Left forelimb (tissue), 1 donor: ENCODE data around the gene P2RX7.
"Not testable (repeated sequence)": the region's sequence is repeated elsewhere in the genome, so short reads cannot be mapped to it uniquely, and the experiment has no call there.

Source experiments
- DNase-seq: peaks from one replicate; pipeline ENCODE4 v3.0.0-alpha.2; 2018; ENCODE audit warnings: low spot score

The P2RX7 gene

DNA sequence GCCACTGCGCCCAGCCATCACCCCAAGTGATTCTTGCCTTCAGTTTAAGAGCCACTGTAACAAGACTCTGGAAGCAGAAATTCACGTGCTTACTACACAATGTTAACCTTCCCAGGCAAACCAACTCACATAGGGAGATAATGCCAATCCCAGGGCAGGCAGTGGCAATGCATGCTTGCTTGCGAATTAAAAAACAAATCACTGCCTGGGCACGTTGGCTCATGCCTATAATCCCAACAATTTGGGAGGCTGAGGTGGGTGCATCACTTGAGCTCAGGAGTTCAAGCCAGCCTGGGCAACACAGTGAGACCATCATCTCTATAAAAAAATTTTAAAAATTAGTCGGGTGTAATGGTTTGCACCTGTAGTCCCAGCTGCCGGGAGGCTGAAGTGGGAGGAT lies 39.5 kb downstream of the P2RX7 start:
- DNase-seq: no peak

DNA sequence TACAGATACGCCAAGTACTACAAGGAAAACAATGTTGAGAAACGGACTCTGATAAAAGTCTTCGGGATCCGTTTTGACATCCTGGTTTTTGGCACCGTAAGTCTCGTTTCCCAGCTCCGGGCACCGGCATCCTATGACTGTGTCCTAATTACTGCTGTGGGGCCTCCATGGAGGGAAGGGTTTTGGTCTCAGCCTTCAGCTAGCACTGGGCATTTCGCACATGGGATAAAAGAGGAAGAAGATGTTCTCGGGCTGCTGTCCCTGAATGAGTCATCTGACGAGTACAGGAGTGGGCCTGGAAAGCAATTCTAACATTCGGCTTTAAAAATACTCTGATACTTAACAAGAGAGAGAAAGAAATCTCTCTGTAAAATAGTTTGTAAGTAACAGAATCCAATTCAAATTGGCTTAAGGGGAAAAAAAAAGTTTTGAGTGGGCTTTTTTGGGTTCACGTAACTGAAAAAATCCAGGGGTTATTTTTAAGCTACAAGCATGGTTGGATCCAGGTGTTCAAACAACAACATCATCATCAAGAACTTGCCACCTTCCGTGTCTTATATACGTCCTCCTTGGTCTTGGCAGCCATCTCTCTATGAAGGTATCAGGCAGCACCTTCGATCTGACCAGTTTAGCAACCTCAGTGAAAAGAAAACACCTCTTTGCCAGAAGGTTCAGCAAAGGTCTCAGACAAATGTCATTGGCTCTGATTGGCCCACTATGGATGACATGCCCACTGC lies 42.9 kb downstream of the P2RX7 start:
- DNase-seq: no peak

- no peak for DNase-seq
These were observed 44.3 kb downstream of the P2RX7 start for GRCh38 chr12:121176826-121177529.

GRCh38 chr12:121181181-121181580 lies 48.5 kb downstream of the P2RX7 start:
- no peak for DNase-seq

DNA sequence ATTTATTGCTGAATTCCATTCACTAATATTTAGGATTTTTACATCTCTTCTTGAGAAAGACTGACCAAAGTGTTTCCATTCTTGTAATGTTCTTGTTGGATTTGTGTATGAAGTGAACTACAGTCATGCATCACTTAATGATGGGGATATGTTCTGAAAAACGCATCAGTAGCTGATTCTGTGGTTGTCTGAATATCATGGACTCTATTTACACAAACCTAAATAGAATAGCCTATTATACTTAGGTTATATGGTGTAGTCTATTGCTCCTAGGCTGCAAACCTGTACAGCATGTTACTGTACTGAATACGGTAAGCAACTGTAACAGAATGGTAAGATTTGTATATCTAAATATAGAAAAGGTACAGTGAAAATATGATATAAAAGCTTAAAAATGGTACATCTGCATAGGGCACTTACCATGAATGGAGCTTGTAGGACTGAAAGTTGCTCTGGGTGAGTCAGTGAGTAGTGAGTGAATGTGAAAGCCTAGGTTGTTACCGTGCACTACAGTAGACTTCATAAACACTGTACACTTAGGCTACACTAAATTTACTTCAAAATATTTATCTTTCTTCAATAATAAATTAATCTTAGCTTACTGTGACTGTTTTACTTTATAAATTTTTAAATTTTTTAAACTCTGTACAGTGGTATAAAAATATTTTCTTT lies 49.7 kb downstream of the P2RX7 start:
- DNase-seq: no peak

- DNase-seq: no peak
These were observed 51.7 kb downstream of the P2RX7 start for GRCh38 chr12:121184425-121184824.

- DNase-seq: no peak
These were observed 52.6 kb downstream of the P2RX7 start for GRCh38 chr12:121184984-121185889.

GRCh38 chr12:121186826-121187225 lies 54.1 kb downstream of the P2RX7 start:
- DNase-seq: no peak

GRCh38 chr12:121187501-121187900 lies 54.8 kb downstream of the P2RX7 start:
- DNase-seq: no peak

GRCh38 chr12:121188227-121188626 lies 55.6 kb downstream of the P2RX7 start:
- no peak for DNase-seq

DNA sequence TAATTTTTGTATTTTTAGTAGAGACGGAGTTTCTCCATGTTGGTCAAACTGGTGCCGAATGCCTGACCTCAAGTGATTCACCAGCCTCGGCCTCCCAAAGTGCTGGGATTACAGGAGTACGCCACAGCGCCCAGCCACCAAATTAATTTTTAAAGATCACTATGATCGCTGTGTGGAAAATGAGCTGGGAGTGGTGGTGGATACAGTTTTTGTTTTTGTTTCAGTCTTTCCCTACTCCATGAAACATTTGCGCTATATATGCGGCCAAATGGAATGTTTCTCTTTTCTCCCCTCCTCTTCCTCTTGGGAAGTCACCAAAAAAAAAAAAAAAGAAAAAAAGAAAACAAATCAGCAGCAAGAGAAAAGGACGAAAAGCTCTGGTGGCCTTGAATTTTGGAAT lies 56.5 kb downstream of the P2RX7 start:
- DNase-seq: no peak

- DNase-seq: no peak
These were observed 57.0 kb downstream of the P2RX7 start for GRCh38 chr12:121189619-121190155.

- DNase-seq: no peak
These were observed 57.9 kb downstream of the P2RX7 start for GRCh38 chr12:121190523-121191031.

- no peak for DNase-seq
These were observed 58.5 kb downstream of the P2RX7 start for GRCh38 chr12:121191151-121191550.

DNA sequence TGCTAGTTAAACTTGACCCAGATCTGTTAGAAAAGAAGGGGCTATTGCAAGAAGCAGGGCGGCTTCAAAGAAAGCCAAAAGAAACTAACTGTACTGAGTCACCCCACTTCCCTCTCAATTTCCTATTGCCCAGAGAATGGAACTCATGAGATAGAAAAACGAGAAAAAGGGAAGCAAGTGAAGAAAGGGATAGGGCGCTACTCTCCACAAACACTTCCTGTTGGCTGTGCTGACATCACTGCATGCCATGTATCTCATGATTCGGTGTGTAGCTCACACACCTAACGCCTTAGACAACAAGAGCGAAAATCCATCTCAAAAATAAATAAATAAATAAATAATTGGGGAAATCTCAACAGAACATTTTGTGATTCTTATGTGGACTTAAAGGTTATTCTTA lies 64.2 kb downstream of the P2RX7 start:
- DNase-seq: no peak

GRCh38 chr12:121198949-121199348 lies 66.3 kb downstream of the P2RX7 start:
- no peak for DNase-seq

DNA sequence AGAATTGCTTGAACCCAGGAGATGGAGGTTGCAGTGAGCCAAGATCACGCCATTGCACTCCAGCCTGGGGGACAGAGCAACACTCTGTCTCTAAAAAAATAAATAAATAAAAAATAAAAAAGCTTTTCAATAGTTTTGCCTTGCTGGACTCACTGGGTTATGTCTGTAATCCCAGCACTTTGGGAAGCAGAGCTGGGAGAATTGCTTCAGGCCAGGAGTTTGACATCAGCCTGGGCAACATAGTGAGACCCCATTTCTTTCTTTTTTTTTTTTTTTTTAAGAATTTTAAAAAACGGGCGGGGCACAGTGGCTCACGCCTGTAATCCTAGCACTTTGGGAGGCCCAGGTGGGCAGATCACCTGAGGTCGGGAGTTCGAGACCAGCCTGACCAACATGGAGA lies 68.5 kb downstream of the P2RX7 start:
- DNase-seq: not testable (repeated sequence)

DNA sequence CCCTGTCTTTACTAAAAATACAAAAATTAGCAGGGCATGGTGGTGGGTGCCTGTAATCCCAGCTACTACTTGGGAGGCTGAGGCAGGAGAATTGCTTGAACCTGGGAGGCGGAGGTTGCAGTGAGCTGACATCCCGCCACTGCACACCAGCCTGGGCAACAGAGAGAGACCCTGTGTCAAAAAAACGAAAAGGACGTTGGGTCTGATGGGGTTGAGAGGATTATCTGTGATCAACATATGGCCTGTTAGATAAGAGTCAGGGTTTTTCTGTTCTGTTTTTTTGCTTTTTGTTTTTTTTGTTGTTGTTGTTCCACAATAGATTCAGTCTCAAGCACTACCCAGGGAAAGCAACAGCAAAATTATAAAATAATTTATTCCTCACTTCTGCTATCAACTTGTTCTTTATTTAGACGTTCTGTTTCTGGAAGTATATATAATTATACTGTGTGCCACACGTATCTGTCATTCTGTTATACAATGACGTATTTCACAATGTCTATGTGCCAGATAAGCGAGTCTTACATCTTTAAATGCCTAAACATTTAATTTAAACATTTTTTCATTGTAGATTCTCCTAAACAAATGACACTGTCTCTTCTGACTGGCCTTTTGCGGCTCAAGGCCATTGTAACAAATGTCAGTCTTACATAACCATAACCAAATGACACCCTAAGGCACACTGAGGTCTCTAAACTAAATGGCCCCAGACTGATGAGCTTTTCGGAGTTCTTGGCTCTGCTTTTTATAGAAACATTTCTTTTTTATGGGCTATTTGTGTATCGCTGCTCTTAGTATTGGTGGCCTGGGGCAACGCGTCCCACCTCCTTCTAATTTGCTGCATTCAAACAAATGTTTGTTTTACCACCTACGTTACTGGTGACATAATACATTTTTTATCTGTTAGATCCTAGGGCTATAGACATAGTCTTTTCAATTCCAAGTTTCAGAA lies 70.0 kb downstream of the P2RX7 start:
- no peak for DNase-seq

GRCh38 chr12:121203482-121203881 lies 70.8 kb downstream of the P2RX7 start:
- no peak for DNase-seq

- DNase-seq: no peak
These were observed 72.8 kb downstream of the P2RX7 start for GRCh38 chr12:121205491-121205890.
